ENCODE results near the gene ZNF148.

Gene ZNF148

GRCh38 chr3:125256675-125257074, 118.5 kb downstream of the ZNF148 start:
- TF ChIP-seq FOXM1 (IDR thresholded peaks at IDR 0.05; ENCODE audit: borderline replicate concordance, low read depth) (no peak), TCF12 (IDR thresholded peaks at IDR 0.05; ENCODE audit: low read depth) (no peak), USF1 (IDR thresholded peaks at IDR 0.05) (no peak), TAF1 (IDR thresholded peaks at IDR 0.05; ENCODE audit: low read depth) (no peak), YY1 (IDR thresholded peaks at IDR 0.05; ENCODE audit: low read depth) (no peak), RAD21 (IDR thresholded peaks at IDR 0.05; ENCODE audit: low read depth) (no peak), ZBTB7A (IDR thresholded peaks at IDR 0.05; ENCODE audit: low read depth) (no peak), EP300 (IDR thresholded peaks at IDR 0.05; ENCODE audit: borderline replicate concordance) (no peak), EGR1 (IDR thresholded peaks at IDR 0.05) (no peak), TEAD4 (IDR thresholded peaks at IDR 0.05) (no peak), MAX (IDR thresholded peaks at IDR 0.05) (no peak), NFIC (IDR thresholded peaks at IDR 0.05) (no peak), CREB1 (IDR thresholded peaks at IDR 0.05; ENCODE audit: low read depth) (no peak), CEBPB (IDR thresholded peaks at IDR 0.05) (no peak)
- TF ChIP-seq, protein P1, sequence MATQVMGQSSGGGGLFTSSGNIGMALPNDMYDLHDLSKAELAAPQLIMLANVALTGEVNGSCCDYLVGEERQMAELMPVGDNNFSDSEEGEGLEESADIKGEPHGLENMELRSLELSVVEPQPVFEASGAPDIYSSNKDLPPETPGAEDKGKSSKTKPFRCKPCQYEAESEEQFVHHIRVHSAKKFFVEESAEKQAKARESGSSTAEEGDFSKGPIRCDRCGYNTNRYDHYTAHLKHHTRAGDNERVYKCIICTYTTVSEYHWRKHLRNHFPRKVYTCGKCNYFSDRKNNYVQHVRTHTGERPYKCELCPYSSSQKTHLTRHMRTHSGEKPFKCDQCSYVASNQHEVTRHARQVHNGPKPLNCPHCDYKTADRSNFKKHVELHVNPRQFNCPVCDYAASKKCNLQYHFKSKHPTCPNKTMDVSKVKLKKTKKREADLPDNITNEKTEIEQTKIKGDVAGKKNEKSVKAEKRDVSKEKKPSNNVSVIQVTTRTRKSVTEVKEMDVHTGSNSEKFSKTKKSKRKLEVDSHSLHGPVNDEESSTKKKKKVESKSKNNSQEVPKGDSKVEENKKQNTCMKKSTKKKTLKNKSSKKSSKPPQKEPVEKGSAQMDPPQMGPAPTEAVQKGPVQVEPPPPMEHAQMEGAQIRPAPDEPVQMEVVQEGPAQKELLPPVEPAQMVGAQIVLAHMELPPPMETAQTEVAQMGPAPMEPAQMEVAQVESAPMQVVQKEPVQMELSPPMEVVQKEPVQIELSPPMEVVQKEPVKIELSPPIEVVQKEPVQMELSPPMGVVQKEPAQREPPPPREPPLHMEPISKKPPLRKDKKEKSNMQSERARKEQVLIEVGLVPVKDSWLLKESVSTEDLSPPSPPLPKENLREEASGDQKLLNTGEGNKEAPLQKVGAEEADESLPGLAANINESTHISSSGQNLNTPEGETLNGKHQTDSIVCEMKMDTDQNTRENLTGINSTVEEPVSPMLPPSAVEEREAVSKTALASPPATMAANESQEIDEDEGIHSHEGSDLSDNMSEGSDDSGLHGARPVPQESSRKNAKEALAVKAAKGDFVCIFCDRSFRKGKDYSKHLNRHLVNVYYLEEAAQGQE (IDR thresholded peaks at IDR 0.05; ENCODE audit: low read depth): no peak

- TF ChIP-seq ZBTB7A (IDR thresholded peaks at IDR 0.05; ENCODE audit: low read depth) (no peak), CREB1 (IDR thresholded peaks at IDR 0.05; ENCODE audit: low read depth) (no peak), TEAD4 (IDR thresholded peaks at IDR 0.05) (no peak), EGR1 (IDR thresholded peaks at IDR 0.05) (no peak), TCF12 (IDR thresholded peaks at IDR 0.05; ENCODE audit: low read depth) (no peak), YY1 (IDR thresholded peaks at IDR 0.05; ENCODE audit: low read depth) (no peak), USF1 (IDR thresholded peaks at IDR 0.05) (no peak), FOXM1 (IDR thresholded peaks at IDR 0.05; ENCODE audit: borderline replicate concordance, low read depth) (no peak), RAD21 (IDR thresholded peaks at IDR 0.05; ENCODE audit: low read depth) (no peak), NFIC (IDR thresholded peaks at IDR 0.05) (no peak), CEBPB (IDR thresholded peaks at IDR 0.05) (no peak), EP300 (IDR thresholded peaks at IDR 0.05; ENCODE audit: borderline replicate concordance) (no peak), MAX (IDR thresholded peaks at IDR 0.05) (no peak)
- TF ChIP-seq, protein P1 (IDR thresholded peaks at IDR 0.05; ENCODE audit: low read depth): no peak
These were observed 124.2 kb downstream of the ZNF148 start for GRCh38 chr3:125250973-125251372.

GRCh38 chr3:125246237-125246636, 128.9 kb downstream of the ZNF148 start:
- no peak for TF ChIP-seq FOXM1 (IDR thresholded peaks at IDR 0.05; ENCODE audit: borderline replicate concordance, low read depth)
- TF ChIP-seq CEBPB (IDR thresholded peaks at IDR 0.05): no peak
- no peak for TF ChIP-seq TCF12 (IDR thresholded peaks at IDR 0.05; ENCODE audit: low read depth)
- TF ChIP-seq RAD21 (IDR thresholded peaks at IDR 0.05; ENCODE audit: low read depth): no peak
- TF ChIP-seq, protein P1 (IDR thresholded peaks at IDR 0.05; ENCODE audit: low read depth): no peak
- TF ChIP-seq EP300 (IDR thresholded peaks at IDR 0.05; ENCODE audit: borderline replicate concordance): no peak
- TF ChIP-seq MAX (IDR thresholded peaks at IDR 0.05): no peak
- no peak for TF ChIP-seq CREB1 (IDR thresholded peaks at IDR 0.05; ENCODE audit: low read depth)
- TF ChIP-seq NFIC (IDR thresholded peaks at IDR 0.05): no peak
- no peak for TF ChIP-seq TAF1 (IDR thresholded peaks at IDR 0.05; ENCODE audit: low read depth)
- TF ChIP-seq ZBTB7A (IDR thresholded peaks at IDR 0.05; ENCODE audit: low read depth): no peak
- no peak for TF ChIP-seq USF1 (IDR thresholded peaks at IDR 0.05)

GRCh38 chr3:125245521-125245920, 129.6 kb downstream of the ZNF148 start:
- TF ChIP-seq NFIC (IDR thresholded peaks at IDR 0.05): no peak
- TF ChIP-seq USF1 (IDR thresholded peaks at IDR 0.05): no peak
- TF ChIP-seq, protein P1 (IDR thresholded peaks at IDR 0.05; ENCODE audit: low read depth): no peak
- no peak for TF ChIP-seq TAF1 (IDR thresholded peaks at IDR 0.05; ENCODE audit: low read depth)
- TF ChIP-seq TEAD4 (IDR thresholded peaks at IDR 0.05): no peak
- no peak for TF ChIP-seq CREB1 (IDR thresholded peaks at IDR 0.05; ENCODE audit: low read depth)
- no peak for TF ChIP-seq FOXM1 (IDR thresholded peaks at IDR 0.05; ENCODE audit: borderline replicate concordance, low read depth)
- TF ChIP-seq RAD21 (IDR thresholded peaks at IDR 0.05; ENCODE audit: low read depth): no peak
- TF ChIP-seq MAX (IDR thresholded peaks at IDR 0.05): no peak
- TF ChIP-seq YY1 (IDR thresholded peaks at IDR 0.05; ENCODE audit: low read depth): no peak
- no peak for TF ChIP-seq EP300 (IDR thresholded peaks at IDR 0.05; ENCODE audit: borderline replicate concordance)
- TF ChIP-seq CEBPB (IDR thresholded peaks at IDR 0.05): no peak
- TF ChIP-seq EGR1 (IDR thresholded peaks at IDR 0.05): no peak
- TF ChIP-seq ZBTB7A (IDR thresholded peaks at IDR 0.05; ENCODE audit: low read depth): no peak
- no peak for TF ChIP-seq TCF12 (IDR thresholded peaks at IDR 0.05; ENCODE audit: low read depth)

Data from Ishikawa (cell line).